K562 (cell line): ENCODE measurements around the gene RNF181. TPM values are rescaled to one million over a fixed set of nuclear protein-coding genes. Genes with fewer than 3 reads are reported as not detected.
A peak's percentile ranks its signal among the peaks of the same experiment; 100 is the strongest.

Experiments
- CBFB ChIP-seq: sonication (generic); formaldehyde crosslinking; IDR thresholded peaks from 2 replicates; pipeline ENCODE4 v1.4.0; 2020; ENCODE audit warnings: mild to moderate bottlenecking, missing genetic modification reagents
- EGR1 ChIP-seq: fragments of 450-650 bp; conservative IDR thresholded peaks from 2 replicates; pipeline ENCODE4 v1.6.1; 2017; ENCODE audit warnings: mild to moderate bottlenecking
- HIVEP1 ChIP-seq: fragments of 250-450 bp; sonication (Bioruptor Pico); IDR thresholded peaks from 2 replicates; pipeline ENCODE4 v1.4.0; 2020; ENCODE audit warnings: mild to moderate bottlenecking
- REST ChIP-seq, 2 experiments: fragments of 450-650 bp; formaldehyde crosslinking in 1 of 2; IDR thresholded peaks; 2 replicates each; pipeline versions ENCODE4 v1.4.0 to v1.6.1; 2014 to 2020; ENCODE audit warnings: mild to moderate bottlenecking in 2 of 2, borderline replicate concordance in 1 of 2, low read depth in 1 of 2
- SP2 ChIP-seq: IDR thresholded peaks from 2 replicates; pipeline ENCODE4 v1.6.1; 2011; ENCODE audit warnings: mild to moderate bottlenecking, low read depth, low read length, moderate library complexity; ENCODE audit not compliant: poor library complexity, severe bottlenecking; ENCODE audit errors: extremely low read depth
- SPI1 ChIP-seq: IDR thresholded peaks from 2 replicates; pipeline ENCODE4 v1.6.1; 2011; ENCODE audit warnings: low read depth, low read length, control low read depth, borderline replicate concordance
- ZNF347 ChIP-seq: fragments of 450-650 bp; formaldehyde crosslinking; IDR thresholded peaks from 2 replicates; pipeline ENCODE4 v1.4.0; 2020; ENCODE audit warnings: low read depth, mild to moderate bottlenecking, moderate library complexity
- polyA plus RNA-seq, 8 experiments: library from polyadenylated mRNA; depleted of rRNA in 4 of 8; stranded (reverse) in 5 of 8; unstranded in 3 of 8; fragments of >200 nt; fragmentation: Nextera tagmentation in 2 of 8; fragmentation: Illumina TruSeq in 1 of 8; extraction: Ambion mirVana in 2 of 8; extraction: Trizol in 1 of 8; gene quantifications; 2 replicates each; pipeline versions ENCODE4 v1.2.1 to v1.2.3, GENCODE V29; 2011 to 2014; ENCODE audit warnings: inconsistent platforms in 1 of 8, missing spikeins in 1 of 8
- total RNA-seq, 7 experiments: library from RNA; depleted of rRNA in 6 of 7; stranded (reverse); fragments of >200 nt in 6 of 7; fragmentation: Illumina TruSeq in 2 of 7; extraction: Trizol in 2 of 7; gene quantifications; 2 replicates each; pipeline versions ENCODE4 v1.2.1 to v1.2.3, GENCODE V29; 2011 to 2021; ENCODE audit warnings: low replicate concordance in 1 of 7
- TF ChIP-seq, protein P1 (sequence below): sonication (generic); formaldehyde crosslinking; IDR thresholded peaks from 2 replicates; pipeline ENCODE4 v1.8.0; 2022; ENCODE audit warnings: missing genetic modification reagents, mild to moderate bottlenecking, moderate library complexity, borderline replicate concordance

The RNF181 gene
- total and polyA plus RNA-seq, 9 of the 15 experiments (the other 6 are each of a cell fraction or from before 2014, with no cell fraction given), result 139 to 492 (median 253) TPM

- TF ChIP-seq REST (IDR thresholded peaks at IDR 0.05; ENCODE audit: borderline replicate concordance), result no peak
- 0 out of 2 replicates have a peak, but pooled peaks have one; percentile 52 for TF ChIP-seq REST (CRISPR knock-in tag; IDR thresholded peaks at IDR 0.05; ENCODE audit: low read depth)
- TF ChIP-seq SPI1, result peak; percentile 31; the same call in 1 of the 2 replicates
- TF ChIP-seq EGR1, result 0 out of 2 replicates have a peak, but pooled peaks have one; percentile 15
- no peak for TF ChIP-seq SP2
- no peak for TF ChIP-seq ZNF347 (CRISPR knock-in tag)
- TF ChIP-seq CBFB (CRISPR knock-in tag), result 0 out of 2 replicates have a peak, but pooled peaks have one; percentile 38
- no peak for TF ChIP-seq HIVEP1 (CRISPR knock-in tag)
- TF ChIP-seq, protein P1, sequence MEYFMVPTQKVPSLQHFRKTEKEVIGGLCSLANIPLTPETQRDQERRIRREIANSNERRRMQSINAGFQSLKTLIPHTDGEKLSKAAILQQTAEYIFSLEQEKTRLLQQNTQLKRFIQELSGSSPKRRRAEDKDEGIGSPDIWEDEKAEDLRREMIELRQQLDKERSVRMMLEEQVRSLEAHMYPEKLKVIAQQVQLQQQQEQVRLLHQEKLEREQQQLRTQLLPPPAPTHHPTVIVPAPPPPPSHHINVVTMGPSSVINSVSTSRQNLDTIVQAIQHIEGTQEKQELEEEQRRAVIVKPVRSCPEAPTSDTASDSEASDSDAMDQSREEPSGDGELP (CRISPR knock-in tag), result 0 out of 2 replicates have a peak, but pooled peaks have one; percentile 56
Observed at GRCh38 chr2:85601771-85602475, 6.4 kb downstream of the RNF181 start (continued).
